Mesendoderm (in vitro differentiated cells): ENCODE results near the gene TAF9.
"Not testable (repeated sequence)": the region's sequence is repeated elsewhere in the genome, so short reads cannot be mapped to it uniquely, and the experiment has no call there.

ENCODE experiments used
- DNase-seq: peaks from one replicate; pipeline ENCODE4 v3.0.0; 2013
- H2AK5ac ChIP-seq: 2 replicates; pipeline ENCODE4 v1.6.1; 2013; ENCODE audit warnings: low read length, inconsistent platforms
- H2BK120ac ChIP-seq: 2 replicates; pipeline ENCODE4 v1.6.1; 2013; ENCODE audit warnings: low read depth, mild to moderate bottlenecking, low read length, moderate library complexity, mixed read lengths
- H2BK15ac ChIP-seq: replicated peaks from 2 replicates; pipeline ENCODE4 v1.6.1; 2013; ENCODE audit warnings: low read depth, mild to moderate bottlenecking, moderate library complexity
- H2BK5ac ChIP-seq: 2 replicates; pipeline ENCODE4 v1.6.1; 2013; ENCODE audit warnings: low read length, inconsistent platforms
- H3K18ac ChIP-seq: 2 replicates; pipeline ENCODE4 v1.6.1; 2013; ENCODE audit warnings: mild to moderate bottlenecking, low read length, mixed read lengths
- H3K23ac ChIP-seq: one replicate; pipeline ENCODE4 v1.6.1; 2013; ENCODE audit warnings: low read length
- H3K27ac ChIP-seq: 2 replicates; pipeline ENCODE4 v1.5.1; 2013; ENCODE audit warnings: low read depth, mild to moderate bottlenecking, inconsistent platforms, low read length, moderate library complexity
- H3K27me3 ChIP-seq: 2 replicates; pipeline ENCODE4 v1.6.1; 2013; ENCODE audit warnings: low read length, control low read depth, mild to moderate bottlenecking, inconsistent platforms; ENCODE audit not compliant: insufficient read depth, poor library complexity
- H3K36me3 ChIP-seq: 2 replicates; pipeline ENCODE4 v1.6.1; 2013; ENCODE audit warnings: low read length, inconsistent platforms; ENCODE audit not compliant: control insufficient read depth, insufficient read depth
- H3K4ac ChIP-seq: one replicate; pipeline ENCODE4 v1.6.1; 2013; ENCODE audit warnings: low read depth, mild to moderate bottlenecking, low read length, moderate library complexity
- H3K4me1 ChIP-seq: 2 replicates; pipeline ENCODE4 v1.6.1; 2013; ENCODE audit warnings: low read depth, low read length, inconsistent platforms; ENCODE audit not compliant: control insufficient read depth
- H3K4me2 ChIP-seq: 2 replicates; pipeline ENCODE4 v1.6.1; 2013; ENCODE audit warnings: low read length
- H3K4me3 ChIP-seq: 2 replicates; pipeline ENCODE4 v1.5.1; 2013; ENCODE audit warnings: mild to moderate bottlenecking, low read length
- H3K56ac ChIP-seq: one replicate; pipeline ENCODE4 v1.6.1; 2013; ENCODE audit warnings: low read length
- H3K79me1 ChIP-seq: 2 replicates; pipeline ENCODE4 v1.6.1; 2013; ENCODE audit warnings: low read length, inconsistent platforms
- H3K79me2 ChIP-seq: 2 replicates; pipeline ENCODE4 v1.6.1; 2013; ENCODE audit warnings: mild to moderate bottlenecking, low read length; ENCODE audit not compliant: control insufficient read depth, insufficient read depth
- H3K9ac ChIP-seq: 2 replicates; pipeline ENCODE4 v1.6.1; 2013; ENCODE audit warnings: low read length, inconsistent platforms
- H4K5ac ChIP-seq: one replicate; pipeline ENCODE4 v1.6.1; 2013; ENCODE audit warnings: low read length
- H4K8ac ChIP-seq: one replicate; pipeline ENCODE4 v1.6.1; 2013; ENCODE audit warnings: low read depth, mild to moderate bottlenecking, control low read depth, low read length, moderate library complexity
- WGBS: extraction: QIAGEN DNeasy Blood & Tissue Kit; methylation state at CpG from one replicate; pipeline ENCODE4 v1.1.7; 2013; ENCODE audit warnings: low lambda C conversion rate, missing lambda C conversion rate; ENCODE audit not compliant: insufficient coverage; ENCODE audit errors: extremely low coverage; 5-methylcytosine and 5-hydroxymethylcytosine counted together

Gene TAF9

DNA sequence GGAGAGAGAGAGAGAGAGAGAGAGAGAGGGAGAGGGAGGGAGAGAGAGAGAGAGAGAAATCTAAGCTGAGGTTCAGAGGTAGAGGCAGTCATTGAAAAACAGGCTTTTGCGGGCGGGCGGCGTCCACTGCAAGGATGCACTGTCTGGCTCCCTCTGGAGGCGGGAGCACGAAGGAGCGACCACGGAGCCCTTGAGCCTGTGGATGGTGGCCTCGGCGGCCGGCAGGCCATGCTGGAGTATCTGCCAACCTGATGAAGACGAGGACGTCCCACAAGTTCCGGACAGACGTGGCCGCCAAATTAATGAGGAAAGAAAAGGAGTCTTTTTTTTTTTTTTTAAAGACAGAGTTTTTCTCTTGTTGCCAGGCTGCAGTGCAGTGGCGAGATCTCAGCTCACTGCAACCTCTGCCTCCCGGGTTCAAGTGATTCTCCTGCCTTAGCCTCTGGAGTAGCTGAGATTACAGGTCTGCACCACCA lies 34.5 kb downstream of the TAF9 start:
- Histone ChIP-seq H3K56ac (no peak overlapping the region), H2BK5ac (no peak overlapping the region), H2BK120ac (no peak overlapping the region), H3K4me1 (no peaks in the 10 kb centered on the region), H2AK5ac (no peak overlapping the region), H3K4me3 (no peak overlapping the region), H4K5ac (no peak overlapping the region), H3K36me3 (no peaks in the 10 kb centered on the region), H2BK15ac (no peak overlapping the region), H4K8ac (no peak overlapping the region), H3K9ac (no peak overlapping the region), H3K27me3 (no peaks in the 10 kb centered on the region), H3K23ac (no peak overlapping the region), H3K79me2 (no peaks in the 10 kb centered on the region), H3K4ac (no peak overlapping the region), H3K4me2 (no peak overlapping the region), H3K79me1 (no peaks in the 10 kb centered on the region), H3K18ac (no peak overlapping the region), H3K27ac (no peak overlapping the region)
- no CpG with 5 or more reads among the region's 18 CpGs for WGBS
- DNase-seq, result peak; percentile 87

DNA sequence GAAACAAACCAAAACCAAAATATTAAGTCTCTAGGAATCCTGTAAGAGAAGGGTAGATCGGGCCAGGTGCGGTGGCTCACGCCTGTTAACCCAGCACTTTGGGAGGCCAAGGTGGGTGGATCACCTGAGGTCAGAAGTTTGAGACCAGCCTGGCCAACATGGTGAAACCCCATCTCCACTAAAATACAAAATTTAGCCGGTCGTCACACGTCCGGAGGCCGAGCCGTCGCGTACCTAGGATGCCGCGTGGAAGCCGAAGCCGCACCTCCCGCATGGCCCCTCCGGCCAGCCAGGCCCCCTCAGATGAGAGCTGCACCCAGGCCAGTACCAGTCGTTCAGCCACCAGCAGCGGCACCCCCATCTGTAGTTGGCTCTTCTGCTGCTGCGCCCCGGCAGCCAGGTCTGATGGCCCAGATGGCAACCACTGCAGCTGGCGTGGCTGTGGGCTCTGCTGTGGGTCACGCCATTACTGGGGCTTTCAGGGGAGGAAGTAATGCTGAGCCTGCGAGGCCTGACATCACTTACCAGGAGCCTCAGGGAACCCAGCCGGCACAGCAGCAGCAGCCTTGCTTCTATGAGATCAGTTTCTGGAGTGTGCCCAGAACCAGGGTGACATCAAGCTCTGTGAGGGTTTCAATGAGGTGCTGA lies 35.5 kb downstream of the TAF9 start:
- H4K8ac ChIP-seq, H3K18ac ChIP-seq, H3K4me2 ChIP-seq, H2AK5ac ChIP-seq, H3K27ac ChIP-seq, H3K4me1 ChIP-seq, H3K4ac ChIP-seq, H3K56ac ChIP-seq, H3K36me3 ChIP-seq, H3K23ac ChIP-seq, H3K27me3 ChIP-seq, H3K4me3 ChIP-seq, H3K79me1 ChIP-seq, H3K9ac ChIP-seq, H2BK15ac ChIP-seq, H3K79me2 ChIP-seq, H4K5ac ChIP-seq, H2BK120ac ChIP-seq, DNase-seq, H2BK5ac ChIP-seq: not testable (repeated sequence)
- WGBS, result no CpG with 5 or more reads among the region's 25 CpGs

DNA sequence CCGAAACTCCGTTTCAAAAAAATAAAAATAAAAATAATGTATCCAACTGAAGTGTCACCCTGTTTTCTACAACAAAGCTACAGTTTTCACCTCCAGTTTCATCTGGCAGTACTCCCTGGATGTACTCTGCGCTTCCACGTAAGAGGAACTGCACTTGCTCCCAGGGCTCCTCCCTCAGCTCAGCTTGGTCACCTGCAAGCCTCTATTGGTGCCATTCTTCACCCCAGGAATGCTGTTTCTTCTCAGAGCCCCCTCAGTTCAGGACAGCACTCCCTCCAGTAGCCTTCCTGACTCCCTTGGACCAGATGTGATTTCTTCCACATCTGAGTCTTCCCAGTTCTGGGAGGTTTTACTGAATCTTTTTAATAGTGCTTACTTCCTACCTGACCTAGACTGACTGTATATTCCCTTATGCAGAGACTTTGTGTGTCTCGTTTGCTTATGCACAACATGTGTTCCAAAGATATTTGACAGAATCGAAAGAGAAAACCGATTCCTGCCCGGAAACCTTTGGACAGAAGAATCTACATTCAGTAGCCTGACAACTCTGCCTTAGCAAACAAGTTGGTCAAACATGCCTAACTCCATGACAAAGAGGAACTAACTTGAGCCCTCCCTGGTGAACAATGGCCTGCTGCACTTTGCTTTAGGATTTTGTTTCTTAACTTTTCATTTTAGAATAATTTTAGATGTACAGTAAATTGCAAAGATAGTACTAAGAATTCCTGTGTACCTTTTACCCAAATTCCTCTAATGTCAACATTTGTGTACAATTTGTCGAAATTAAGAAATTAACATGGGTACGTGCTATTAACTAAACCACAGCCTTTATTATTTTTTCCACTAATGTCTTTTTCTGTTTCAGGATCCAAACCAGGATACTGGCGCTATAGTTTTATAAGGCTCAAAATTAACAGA lies 37.5 kb downstream of the TAF9 start:
- Histone ChIP-seq H3K4me1 (no peaks in the 10 kb centered on the region), H3K4me2 (no peak overlapping the region), H3K79me2 (no peaks in the 10 kb centered on the region), H3K27ac (no peak overlapping the region), H3K4ac (no peak overlapping the region), H2BK120ac (no peak overlapping the region), H3K27me3 (no peaks in the 10 kb centered on the region), H3K79me1 (no peaks in the 10 kb centered on the region), H3K23ac (no peak overlapping the region), H2BK15ac (no peak overlapping the region), H3K18ac (no peak overlapping the region), H2AK5ac (no peak overlapping the region), H3K4me3 (no peak overlapping the region), H4K8ac (no peak overlapping the region), H3K9ac (no peak overlapping the region), H2BK5ac (no peak overlapping the region), H3K36me3 (no peaks in the 10 kb centered on the region), H3K56ac (no peak overlapping the region), H4K5ac (no peak overlapping the region)
- DNase-seq, result no peak
- no CpG with 5 or more reads among the region's 11 CpGs for WGBS

DNA sequence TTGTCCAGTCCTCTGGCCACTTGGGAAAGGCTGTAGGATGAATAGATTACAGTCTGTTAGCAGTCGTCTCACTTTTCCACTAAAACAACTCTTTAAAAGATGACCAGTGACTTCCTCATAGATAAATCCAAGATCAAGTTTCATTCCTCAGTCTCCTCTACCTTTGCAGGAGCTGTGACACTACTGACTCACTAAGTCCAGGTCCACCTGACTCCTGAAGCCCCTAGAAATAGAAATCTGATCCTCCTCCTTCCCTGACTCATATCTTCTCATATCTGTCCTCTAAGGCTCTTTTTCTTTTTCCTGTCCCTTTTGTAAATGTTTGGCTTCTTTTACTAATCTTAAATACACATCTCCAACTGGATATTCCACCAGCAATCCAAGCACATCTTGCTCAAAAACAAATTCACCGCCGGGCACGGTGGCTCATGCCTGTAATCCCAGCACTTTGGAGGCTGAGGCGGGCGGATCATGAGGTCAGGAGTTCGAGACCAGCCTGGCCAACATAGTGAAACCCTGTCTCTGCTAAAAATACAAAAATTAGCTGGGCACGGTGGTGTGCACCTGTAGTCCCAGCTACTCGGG lies 39.3 kb downstream of the TAF9 start:
- no peak overlapping the region for H3K9ac ChIP-seq
- no peak overlapping the region for H3K23ac ChIP-seq
- H4K5ac ChIP-seq, result no peak overlapping the region
- H3K79me2 ChIP-seq, result no peaks in the 10 kb centered on the region
- no CpG with 5 or more reads among the region's 9 CpGs for WGBS
- no peaks in the 10 kb centered on the region for H3K4me1 ChIP-seq
- DNase-seq, result no peak
- no peaks in the 10 kb centered on the region for H3K79me1 ChIP-seq
- H2BK15ac ChIP-seq, result no peak overlapping the region
- no peak overlapping the region for H3K18ac ChIP-seq
- no peak overlapping the region for H2BK5ac ChIP-seq
- no peak overlapping the region for H3K4me2 ChIP-seq
- no peak overlapping the region for H2BK120ac ChIP-seq
- no peak overlapping the region for H2AK5ac ChIP-seq
- no peak overlapping the region for H3K4ac ChIP-seq
- H3K27me3 ChIP-seq, result no peaks in the 10 kb centered on the region
- H4K8ac ChIP-seq, result no peak overlapping the region
- H3K36me3 ChIP-seq, result no peaks in the 10 kb centered on the region
- H3K56ac ChIP-seq, result no peak overlapping the region
- no peak overlapping the region for H3K4me3 ChIP-seq
- no peak overlapping the region for H3K27ac ChIP-seq

DNA sequence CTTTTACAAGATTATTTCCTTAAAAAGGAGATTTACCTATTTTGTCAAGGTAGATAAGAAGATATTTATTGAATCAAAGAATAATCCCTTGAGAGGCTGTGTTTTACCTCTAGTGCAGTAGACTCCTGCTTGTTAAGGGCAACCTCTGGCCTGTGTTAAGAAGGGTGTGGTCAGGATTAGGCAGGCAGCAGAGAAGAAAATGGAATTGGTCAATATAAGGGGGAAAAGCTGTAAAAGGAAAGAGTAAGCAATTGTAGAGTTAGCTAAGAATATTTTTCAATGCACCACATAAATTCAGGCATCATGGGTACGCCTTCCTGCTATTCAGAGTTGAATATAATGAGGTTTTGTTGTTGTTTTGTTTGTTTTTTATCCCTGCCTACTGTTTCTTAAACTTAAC lies 43.0 kb downstream of the TAF9 start:
- no peak overlapping the region for H2BK120ac ChIP-seq
- DNase-seq, result no peak
- H2AK5ac ChIP-seq, result no peak overlapping the region
- H3K9ac ChIP-seq, result no peak overlapping the region
- no peaks in the 10 kb centered on the region for H3K4me1 ChIP-seq
- WGBS, result no CpG with 5 or more reads among the region's 1 CpG
- H3K4ac ChIP-seq, result no peak overlapping the region
- H4K8ac ChIP-seq, result no peak overlapping the region
- H4K5ac ChIP-seq, result no peak overlapping the region
- H2BK15ac ChIP-seq, result no peak overlapping the region
- no peaks in the 10 kb centered on the region for H3K79me2 ChIP-seq
- H3K36me3 ChIP-seq, result no peaks in the 10 kb centered on the region
- no peaks in the 10 kb centered on the region for H3K27me3 ChIP-seq
- H3K4me3 ChIP-seq, result no peak overlapping the region
- H3K79me1 ChIP-seq, result no peaks in the 10 kb centered on the region
- H3K18ac ChIP-seq, result no peak overlapping the region
- no peak overlapping the region for H3K23ac ChIP-seq
- no peak overlapping the region for H2BK5ac ChIP-seq
- no peak overlapping the region for H3K27ac ChIP-seq
- no peak overlapping the region for H3K4me2 ChIP-seq
- H3K56ac ChIP-seq, result no peak overlapping the region
